GM18520 (cell line): Measurements from ENCODE around the gene WDR55.
"Not testable (repeated sequence)": the region's sequence is repeated elsewhere in the genome, so short reads cannot be mapped to it uniquely, and the experiment has no call there.

ENCODE experiments used
- ATAC-seq: cut with Tn5 transposase; IDR thresholded peaks from one replicate; pipeline ENCODE4 v1.9.1; 2021; ENCODE audit not compliant: unreplicated experiment

WDR55 gene

GRCh38 chr5:140647042-140647419 is 17.7 kb upstream of the WDR55 start:
- ATAC-seq: no peak

- no peak for ATAC-seq
Measured at GRCh38 chr5:140658870-140659269, 5.8 kb upstream of the WDR55 start.

GRCh38 chr5:140660371-140660770 is 4.3 kb upstream of the WDR55 start:
- ATAC-seq: not testable (repeated sequence)

GRCh38 chr5:140664030-140664358 is 710 bp upstream of the WDR55 start:
- ATAC-seq: no peak

- not testable (repeated sequence) for ATAC-seq
Measured at GRCh38 chr5:140671035-140671434, 6.3 kb downstream of the WDR55 start.

- no peak for ATAC-seq
Measured at GRCh38 chr5:140671472-140672125, 6.9 kb downstream of the WDR55 start.

- no peak for ATAC-seq
Measured at GRCh38 chr5:140672455-140673186, 7.9 kb downstream of the WDR55 start.

- ATAC-seq: no peak
Measured at GRCh38 chr5:140673187-140673976, 8.7 kb downstream of the WDR55 start, which contains the start of gene DND1. Gene DND1, minus strand, starts transcription at chr5:140673576. Its CDS starts 34 bp downstream, at chr5:140673542.

GRCh38 chr5:140674211-140674610 is 9.5 kb downstream of the WDR55 start:
- no peak for ATAC-seq

GRCh38 chr5:140674629-140675028 is 9.9 kb downstream of the WDR55 start:
- no peak for ATAC-seq

- no peak for ATAC-seq
Measured at GRCh38 chr5:140677947-140678346, 13.2 kb downstream of the WDR55 start.

- no peak for ATAC-seq
Measured at GRCh38 chr5:140678993-140679392, 14.3 kb downstream of the WDR55 start.

GRCh38 chr5:140690376-140690932 is 25.8 kb downstream of the WDR55 start:
- no peak for ATAC-seq

- peak; percentile 97 for ATAC-seq
Measured at GRCh38 chr5:140690941-140691924, 26.5 kb downstream of the WDR55 start, which contains the start of the genes HARS1 and HARS2. Gene HARS1, minus strand, starts transcription at chr5:140691370. Its CDS starts 66 bp downstream, at chr5:140691304. Gene HARS2, plus strand, starts transcription at chr5:140691455. Its CDS starts 194 bp downstream, at chr5:140691649.

- no peak for ATAC-seq
Measured at GRCh38 chr5:140694276-140694675, 29.6 kb downstream of the WDR55 start.

GRCh38 chr5:140696891-140697492 is 32.3 kb downstream of the WDR55 start:
- no peak for ATAC-seq

- ATAC-seq: peak; percentile 97
Measured at GRCh38 chr5:140700177-140701144, 35.8 kb downstream of the WDR55 start, which contains the start of gene ZMAT2. Gene ZMAT2, plus strand, starts transcription at chr5:140700447. Its CDS starts 14 bp downstream, at chr5:140700461.

- ATAC-seq: no peak
Measured at GRCh38 chr5:140707812-140708211, 43.1 kb downstream of the WDR55 start.
